ENCODE results near the gene DLAT. TPM values are rescaled to one million over a fixed set of nuclear protein-coding genes. Genes with fewer than 3 reads are reported as not detected.

DLAT gene
- total RNA-seq, result 33.7 and 38.3 TPM in 2 replicates

GRCh38 chr11:112024773-112025678 lies at the start of gene DLAT:
Gene DLAT (plus strand): TSS chr11:112025408. CDS start chr11:112025473, 65 bp downstream.

GRCh38 chr11:112073941-112074811 lies 49.0 kb downstream of the DLAT start, which contains the start of the genes NKAPD1 and PIH1D2:
Gene NKAPD1 (plus strand): TSS chr11:112074299. CDS start chr11:112075575, 1,276 bp downstream.
Gene PIH1D2 (minus strand): TSS chr11:112074017. CDS start chr11:112073174, 843 bp downstream.

GRCh38 chr11:112086422-112087191 lies 61.4 kb downstream of the DLAT start, which contains the start of the genes SDHD and TIMM8B:
Gene SDHD (plus strand): TSS chr11:112086873. CDS start chr11:112086908, 35 bp downstream.
Gene TIMM8B (minus strand): TSS chr11:112086756. CDS start chr11:112086723, 33 bp downstream.

Other genes starting within 250 kb of the DLAT start
- gene ALG9, start 153.8 kb upstream of the DLAT start, total RNA-seq, result 26.5 and 30.0 TPM in 2 replicates
- gene FDXACB1, start 146.2 kb upstream of the DLAT start, total RNA-seq, result 3.0 and 6.0 TPM in 2 replicates
- gene CFAP68, start 145.9 kb upstream of the DLAT start, total RNA-seq, result 16.4 and 29.9 TPM in 2 replicates
- 2.8 and 6.6 TPM in 2 replicates for gene CRYAB, start 113.6 kb upstream of the DLAT start, total RNA-seq
- not detected in 2 replicates for gene HSPB2, start 112.7 kb upstream of the DLAT start, total RNA-seq
- gene C11orf52, start 106.5 kb upstream of the DLAT start, total RNA-seq, result 1.2 TPM in 1 of 2 replicates, not detected in the other
- gene DIXDC1, start 88.1 kb upstream of the DLAT start, total RNA-seq, result 7.3 and 7.8 TPM in 2 replicates
- 0.39 and 1.3 TPM in 2 replicates for gene PIH1D2, start 48.6 kb downstream of the DLAT start, total RNA-seq
- 11.1 and 14.9 TPM in 2 replicates for gene NKAPD1, start 48.9 kb downstream of the DLAT start, total RNA-seq
- gene TIMM8B, start 61.3 kb downstream of the DLAT start, total RNA-seq, result 30.9 and 42.5 TPM in 2 replicates
- gene SDHD, start 61.5 kb downstream of the DLAT start, total RNA-seq, result 86.8 and 103 TPM in 2 replicates
- gene IL18, start 138.7 kb downstream of the DLAT start, total RNA-seq, result 31.6 and 49.2 TPM in 2 replicates
- gene TEX12, start 142.0 kb downstream of the DLAT start, total RNA-seq, result not detected in 2 replicates
- gene BCO2, start 150.1 kb downstream of the DLAT start, total RNA-seq, result 0.80 and 3.7 TPM in 2 replicates
- 48.8 and 78.2 TPM in 2 replicates for gene PTS, start 201.0 kb downstream of the DLAT start, total RNA-seq
- gene PLET1, start 235.5 kb downstream of the DLAT start, total RNA-seq, result not detected in 2 replicates

Data from hair follicular keratinocyte (primary cell).